Gastroesophageal sphincter (tissue), 4 donors: Measurements from ENCODE around the gene CELF2. TPM values are rescaled to one million over a fixed set of nuclear protein-coding genes. Genes with fewer than 3 reads are reported as not detected.

Source experiments
- ATAC-seq: fragments of 150-250 bp; one replicate; pipeline ENCODE4 v1.9.1; 2016; ENCODE audit warnings: mild to moderate bottlenecking, moderate library complexity
- H3K27ac ChIP-seq, 4 donors: fragments of 200-600 bp; sonication (generic) in 3 of 4; 1 replicate in 3 of 4; 2 replicates in 1 of 4; pipeline ENCODE4 v1.5.1; 2016 to 2019
- H3K27me3 ChIP-seq: fragments of 200-600 bp; sonication (generic); one replicate; pipeline ENCODE4 v1.5.1; 2019
- H3K36me3 ChIP-seq, 2 donors: fragments of 200-600 bp; sonication (generic); one replicate each; pipeline ENCODE4 v1.5.1; 2019; ENCODE audit warnings: control low read depth in 1 of 2
- H3K4me1 ChIP-seq, 3 donors: fragments of 200-600 bp; sonication (generic); 1 replicate in 2 of 3; 2 replicates in 1 of 3; pipeline ENCODE4 v1.5.1; 2016 to 2019; ENCODE audit warnings: control low read depth in 2 of 3
- H3K4me3 ChIP-seq, 2 donors: fragments of 200-600 bp; sonication (generic); one replicate each; pipeline ENCODE4 v1.5.1; 2019; ENCODE audit warnings: mild to moderate bottlenecking in 1 of 2, moderate library complexity in 1 of 2
- H3K9me3 ChIP-seq, 3 donors: fragments of 200-600 bp; sonication (generic); one replicate each; pipeline ENCODE4 v1.5.1; 2017 to 2019; ENCODE audit warnings: control low read depth in 2 of 3
- EP300 ChIP-seq: sonication (generic); formaldehyde crosslinking; IDR thresholded peaks from one replicate; pipeline ENCODE4 v1.6.1; 2017; ENCODE audit warnings: antibody characterized with exemption, mild to moderate bottlenecking
- POLR2A ChIP-seq, 2 donors: fragments of 450-650 bp; IDR thresholded peaks; one replicate each; pipeline ENCODE4 v1.6.1; 2017; ENCODE audit warnings: antibody characterized with exemption in 2 of 2, mild to moderate bottlenecking in 2 of 2, moderate library complexity in 1 of 2
- POLR2AphosphoS5 ChIP-seq: sonication (generic); formaldehyde crosslinking; IDR thresholded peaks from one replicate; pipeline ENCODE4 v1.6.1; 2017; ENCODE audit warnings: antibody characterized with exemption
- WGBS, 2 donors: methylation state at CpG; one replicate each; pipeline ENCODE4 v1.1.5; 2018; ENCODE audit warnings: low coverage in 1 of 2; 5-methylcytosine and 5-hydroxymethylcytosine counted together
- total RNA-seq, 4 donors: library from RNA; depleted of rRNA; stranded (reverse); fragments of >200 nt; gene quantifications; one replicate each; pipeline ENCODE4 v1.1.0, GENCODE V29; 2016
- TF ChIP-seq, protein P1 (sequence below), 4 experiments: fragments of 200-600 bp in 2 of 4; fragments of 450-650 bp in 2 of 4; sonication (generic) in 1 of 4; IDR thresholded peaks; one replicate each; pipeline ENCODE4 v1.5.1; 2017 to 2019; ENCODE audit warnings: antibody characterized with exemption in 4 of 4, mild to moderate bottlenecking in 2 of 4, moderate library complexity in 2 of 4

Gene CELF2
- total RNA-seq, 4 donors from 2014 or later = 82.4 to 122 (median 110) TPM

GRCh38 chr10:11255156-11255555 lies 237.5 kb downstream of the CELF2 start:
- TF ChIP-seq EP300 (no peak), POLR2A (IDR thresholded peaks at IDR 0.05) (no peak), POLR2AphosphoS5 (no peak)
- TF ChIP-seq, protein P1, sequence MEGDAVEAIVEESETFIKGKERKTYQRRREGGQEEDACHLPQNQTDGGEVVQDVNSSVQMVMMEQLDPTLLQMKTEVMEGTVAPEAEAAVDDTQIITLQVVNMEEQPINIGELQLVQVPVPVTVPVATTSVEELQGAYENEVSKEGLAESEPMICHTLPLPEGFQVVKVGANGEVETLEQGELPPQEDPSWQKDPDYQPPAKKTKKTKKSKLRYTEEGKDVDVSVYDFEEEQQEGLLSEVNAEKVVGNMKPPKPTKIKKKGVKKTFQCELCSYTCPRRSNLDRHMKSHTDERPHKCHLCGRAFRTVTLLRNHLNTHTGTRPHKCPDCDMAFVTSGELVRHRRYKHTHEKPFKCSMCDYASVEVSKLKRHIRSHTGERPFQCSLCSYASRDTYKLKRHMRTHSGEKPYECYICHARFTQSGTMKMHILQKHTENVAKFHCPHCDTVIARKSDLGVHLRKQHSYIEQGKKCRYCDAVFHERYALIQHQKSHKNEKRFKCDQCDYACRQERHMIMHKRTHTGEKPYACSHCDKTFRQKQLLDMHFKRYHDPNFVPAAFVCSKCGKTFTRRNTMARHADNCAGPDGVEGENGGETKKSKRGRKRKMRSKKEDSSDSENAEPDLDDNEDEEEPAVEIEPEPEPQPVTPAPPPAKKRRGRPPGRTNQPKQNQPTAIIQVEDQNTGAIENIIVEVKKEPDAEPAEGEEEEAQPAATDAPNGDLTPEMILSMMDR (IDR thresholded peaks at IDR 0.05) = no peak
- Histone ChIP-seq H3K36me3 (peaks cover 0 to 69% of the 10 kb centered on the region in 2 donors), H3K4me3 (no peak overlapping the region), H3K4me1 (peaks cover 0 to 54% (median 5%) of the 10 kb centered on the region in 3 donors), H3K27ac (no peak overlapping the region), H3K27me3 (no peaks in the 10 kb centered on the region), H3K9me3 (no peaks in the 10 kb centered on the region)
- no peak for ATAC-seq
- WGBS, 2 donors = 98 to 100% methylated on average over 5 to 7 of the region's 12 CpGs

GRCh38 chr10:11255796-11256444 lies 238.2 kb downstream of the CELF2 start:
- H3K36me3 ChIP-seq = peaks cover 0 to 68% of the 10 kb centered on the region in 2 donors

GRCh38 chr10:11256896-11257295 lies 239.2 kb downstream of the CELF2 start:
- Histone ChIP-seq H3K4me1 (peaks cover 0 to 58% (median 10%) of the 10 kb centered on the region in 3 donors), H3K4me3 (no peak overlapping the region), H3K36me3 (peaks cover 0 to 69% of the 10 kb centered on the region in 2 donors), H3K27ac (peak overlapping the region in 1 of 4 donors; percentile 9), H3K27me3 (no peaks in the 10 kb centered on the region), H3K9me3 (no peaks in the 10 kb centered on the region)
- TF ChIP-seq, protein P1 (IDR thresholded peaks at IDR 0.05) = no peak
- no peak for TF ChIP-seq EP300
- WGBS, 2 donors = 78 to 83% methylated on average over 8 to 13 of the region's 13 CpGs
- no peak for ATAC-seq

More at GRCh38 chr10:11255796-11256444, 238.2 kb downstream of the CELF2 start:
- Histone ChIP-seq H3K27me3 (no peaks in the 10 kb centered on the region), H3K9me3 (no peaks in the 10 kb centered on the region), H3K4me3 (no peak overlapping the region), H3K4me1 (peaks cover 0 to 58% (median 5%) of the 10 kb centered on the region in 3 donors), H3K27ac (no peak overlapping the region)
- TF ChIP-seq, protein P1 (IDR thresholded peaks at IDR 0.05) = no peak
- peak; percentile 57 for ATAC-seq
- WGBS, 2 donors = 79 to 86% methylated on average over 2 to 7 of the region's 7 CpGs

- Histone ChIP-seq H3K4me1 (peaks cover 3 to 62% (median 17%) of the 10 kb centered on the region in 3 donors), H3K27me3 (no peaks in the 10 kb centered on the region), H3K27ac (no peak overlapping the region), H3K4me3 (no peak overlapping the region), H3K36me3 (peaks cover 0 to 69% of the 10 kb centered on the region in 2 donors), H3K9me3 (no peaks in the 10 kb centered on the region)
- TF ChIP-seq POLR2A (IDR thresholded peaks at IDR 0.05) (no peak), EP300 (no peak), POLR2AphosphoS5 (no peak)
- no peak for ATAC-seq
- 75 to 80% methylated on average over 9 to 12 of the region's 13 CpGs for WGBS, 2 donors
Observed at GRCh38 chr10:11257440-11258090, 239.9 kb downstream of the CELF2 start.

GRCh38 chr10:11260170-11260569 lies 242.5 kb downstream of the CELF2 start:
- H3K27me3 ChIP-seq = no peaks in the 10 kb centered on the region
- peaks cover 5 to 85% (median 17%) of the 10 kb centered on the region in 3 donors for H3K4me1 ChIP-seq
- H3K36me3 ChIP-seq = peaks cover 0 to 58% of the 10 kb centered on the region in 2 donors
- no peak for ATAC-seq
- peak overlapping the region in 2 of 4 donors; percentile 6 to 25 for H3K27ac ChIP-seq
- 71% methylated on average over 3 of the region's 9 CpGs; no CpG with 5 or more reads in 1 of the 2 donors for WGBS, 2 donors
- H3K9me3 ChIP-seq = no peaks in the 10 kb centered on the region
- TF ChIP-seq, protein P1 (IDR thresholded peaks at IDR 0.05) = no peak
- TF ChIP-seq POLR2A (IDR thresholded peaks at IDR 0.05) (no peak), EP300 (no peak)
- no peak overlapping the region for H3K4me3 ChIP-seq
